IMR-90 (cell line): ENCODE data around the gene SEC24D. TPM values are rescaled to one million over a fixed set of nuclear protein-coding genes. Genes with fewer than 3 reads are reported as not detected.

ENCODE experiments used
- ATAC-seq: fragments of 200-7000 bp; cut with Tn5 transposase; 2 replicates; pipeline ENCODE4 v1.9.1; 2020; ENCODE audit warnings: low read depth, mild to moderate bottlenecking, moderate library complexity
- BruUV-seq: library from RNA; stranded (reverse); fragments of 400-500 nt; replicated peaks from 2 replicates; lab custom pipeline; 2021; lab: Mats Ljungman, UMichigan
- CTCF ChIA-PET: fragments of 300-600 bp; formaldehyde crosslinking; extraction: SDS; loops from one replicate; lab custom pipeline; 2021; ENCODE audit warnings: antibody characterized with exemption; lab: Yijun Ruan, JAX
- POLR2A ChIA-PET: fragments of 300-600 bp; sonication (Branson Sonifier 250); formaldehyde crosslinking; loops from one replicate; lab custom pipeline; 2022; ENCODE audit warnings: antibody characterized with exemption; ENCODE audit not compliant: unreplicated experiment; lab: Charles Lee
- DNase-seq: peaks from one replicate; pipeline ENCODE4 v3.0.0; 2013
- H2AFZ ChIP-seq: replicated peaks from 2 replicates; pipeline ENCODE3; 2013; ENCODE audit warnings: low read length, mild to moderate bottlenecking; ENCODE audit not compliant: poor library complexity
- H2AK5ac ChIP-seq: 2 replicates; pipeline ENCODE4 v1.6.1; 2013; ENCODE audit warnings: low read depth, low read length, inconsistent platforms
- H2AK9ac ChIP-seq: replicated peaks from 2 replicates; pipeline ENCODE3; 2013; ENCODE audit warnings: mild to moderate bottlenecking, low read depth, low read length, moderate library complexity; ENCODE audit not compliant: poor library complexity
- H2BK120ac ChIP-seq: 2 replicates; pipeline ENCODE4 v1.6.1; 2013; ENCODE audit warnings: low read depth, low read length, inconsistent platforms
- H2BK15ac ChIP-seq: 3 replicates; pipeline ENCODE4 v1.6.1; 2013; ENCODE audit warnings: low read depth, low read length, inconsistent platforms
- H2BK20ac ChIP-seq: 2 replicates; pipeline ENCODE4 v1.6.1; 2013; ENCODE audit warnings: low read depth, mild to moderate bottlenecking, inconsistent platforms, low read length, moderate library complexity
- H2BK5ac ChIP-seq: 2 replicates; pipeline ENCODE4 v1.6.1; 2013; ENCODE audit warnings: mild to moderate bottlenecking, low read depth, low read length, inconsistent platforms; ENCODE audit not compliant: poor library complexity, severe bottlenecking
- H3K14ac ChIP-seq: replicated peaks from 2 replicates; pipeline ENCODE4 v1.6.1; 2013; ENCODE audit warnings: low read depth, low read length, inconsistent platforms
- H3K18ac ChIP-seq: 2 replicates; pipeline ENCODE4 v1.6.1; 2013; ENCODE audit warnings: low read depth, low read length, control low read depth
- H3K23ac ChIP-seq: 2 replicates; pipeline ENCODE4 v1.6.1; 2013; ENCODE audit warnings: low read depth, low read length, inconsistent platforms
- H3K27ac ChIP-seq: 2 replicates; pipeline ENCODE4 v1.5.1; 2013; ENCODE audit warnings: mild to moderate bottlenecking, control low read depth, low read length; ENCODE audit not compliant: insufficient read depth
- H3K27me3 ChIP-seq: 2 replicates; pipeline ENCODE4 v1.6.1; 2013; ENCODE audit warnings: low read length; ENCODE audit not compliant: control insufficient read depth, insufficient read depth
- H3K36me3 ChIP-seq: 2 replicates; pipeline ENCODE4 v1.6.1; 2013; ENCODE audit warnings: low read length, mixed read lengths; ENCODE audit not compliant: control insufficient read depth, insufficient read depth
- H3K4ac ChIP-seq: 2 replicates; pipeline ENCODE4 v1.6.1; 2013; ENCODE audit warnings: low read depth, low read length, inconsistent platforms
- H3K4me1 ChIP-seq: 2 replicates; pipeline ENCODE4 v1.6.1; 2013; ENCODE audit warnings: low read length, mixed read lengths; ENCODE audit not compliant: control insufficient read depth, insufficient read depth
- H3K4me2 ChIP-seq: 2 replicates; pipeline ENCODE4 v1.6.1; 2013; ENCODE audit warnings: low read depth, mild to moderate bottlenecking, control low read depth, low read length, moderate library complexity
- H3K4me3 ChIP-seq: 2 replicates; pipeline ENCODE4 v1.5.1; 2013; ENCODE audit warnings: low read depth, mild to moderate bottlenecking, control low read depth, low read length, moderate library complexity; ENCODE audit not compliant: insufficient read depth
- H3K56ac ChIP-seq: 2 replicates; pipeline ENCODE4 v1.6.1; 2013; ENCODE audit warnings: low read length, inconsistent platforms; ENCODE audit not compliant: insufficient read depth; ENCODE audit errors: extremely low read depth
- H3K79me1 ChIP-seq, 2 experiments: 2 replicates each; pipeline ENCODE4 v1.6.1; 2013; ENCODE audit warnings: low read length in 2 of 2, inconsistent platforms in 1 of 2, low read depth in 1 of 2
- H3K9ac ChIP-seq: 2 replicates; pipeline ENCODE4 v1.6.1; 2013; ENCODE audit warnings: low read depth, low read length, control low read depth
- H3K9me1 ChIP-seq: 2 replicates; pipeline ENCODE4 v1.6.1; 2013; ENCODE audit warnings: low read length, inconsistent platforms; ENCODE audit not compliant: insufficient read depth
- H3K9me3 ChIP-seq: 2 replicates; pipeline ENCODE4 v1.6.1; 2013; ENCODE audit warnings: low read length; ENCODE audit not compliant: control insufficient read depth, insufficient read depth
- H4K20me1 ChIP-seq: 2 replicates; pipeline ENCODE4 v1.6.1; 2013; ENCODE audit warnings: low read length, inconsistent platforms; ENCODE audit not compliant: insufficient read depth
- H4K5ac ChIP-seq: 2 replicates; pipeline ENCODE4 v1.6.1; 2013; ENCODE audit warnings: mild to moderate bottlenecking, low read depth, low read length, control low read depth
- H4K8ac ChIP-seq, 2 experiments: 2 replicates each; pipeline ENCODE4 v1.6.1; 2013; ENCODE audit warnings: low read depth in 2 of 2, low read length in 2 of 2, control low read depth in 1 of 2, inconsistent platforms in 1 of 2
- H4K91ac ChIP-seq: 2 replicates; pipeline ENCODE4 v1.6.1; 2013; ENCODE audit warnings: low read depth, low read length, inconsistent platforms; ENCODE audit not compliant: insufficient read depth
- CEBPB ChIP-seq: IDR thresholded peaks from 2 replicates; pipeline ENCODE4 v1.6.1; 2012; ENCODE audit warnings: low read depth, low read length, improper control_type of control experiment
- CHD1 ChIP-seq: IDR thresholded peaks from 2 replicates; pipeline ENCODE4 v1.6.1; 2012; ENCODE audit warnings: low read depth, low read length, improper control_type of control experiment
- MAZ ChIP-seq: IDR thresholded peaks from 2 replicates; pipeline ENCODE4 v1.6.1; 2012; ENCODE audit warnings: low read depth, mild to moderate bottlenecking, low read length, improper control_type of control experiment, moderate library complexity, borderline replicate concordance
- NFE2L2 ChIP-seq: fragments of 150-350 bp; IDR thresholded peaks from 2 replicates; pipeline ENCODE4 v1.6.1; 2016; ENCODE audit warnings: low read depth, mild to moderate bottlenecking, low read length
- RCOR1 ChIP-seq: IDR thresholded peaks from 2 replicates; pipeline ENCODE4 v1.6.1; 2012; ENCODE audit warnings: mild to moderate bottlenecking, low read length, improper control_type of control experiment; ENCODE audit not compliant: insufficient replicate concordance
- RFX5 ChIP-seq: IDR thresholded peaks from 2 replicates; pipeline ENCODE4 v1.8.0; 2012; ENCODE audit warnings: low read depth, mild to moderate bottlenecking, low read length, moderate library complexity
- WGBS, 2 experiments: methylation state at CpG; one replicate each; pipeline versions ENCODE4 v1.1.5 to v1.1.7; 2013; ENCODE audit warnings: missing lambda C conversion rate in 2 of 2; ENCODE audit not compliant: insufficient read length in 1 of 2; ENCODE audit errors: extremely low coverage in 2 of 2; 5-methylcytosine and 5-hydroxymethylcytosine counted together
- dilution Hi-C: fragments of 300-500 bp; cut with HindIII; formaldehyde crosslinking; loops from one replicate; pipeline ENCODE4 v1.14.3; 2018; ENCODE audit warnings: low sequenced_read_pairs; ENCODE audit not compliant: unreplicated experiment
- in situ Hi-C: fragments of 300-500 bp; cut with MboI; formaldehyde crosslinking; loops from 3 replicates; pipeline ENCODE4 v1.14.3; 2019; ENCODE audit warnings: low sequenced_read_pairs, inconsistent platforms, mixed read lengths
- intact Hi-C: fragments of 100-400 bp; cut with micrococcal nuclease; formaldehyde crosslinking; loops from 2 replicates; pipeline ENCODE4 v1.10.0; 2022
- polyA plus RNA-seq, 3 experiments: library from polyadenylated mRNA; depleted of rRNA; stranded (reverse); fragments of >200 nt; gene quantifications; 2 replicates each; pipeline ENCODE4 v1.2.3, GENCODE V29; 2012; ENCODE audit warnings: low replicate concordance in 1 of 3
- total RNA-seq: library from RNA; depleted of rRNA; stranded (reverse); fragments of >200 nt; gene quantifications from 2 replicates; pipeline ENCODE4 v1.2.3, GENCODE V29; 2012
- TF ChIP-seq, protein P1 (sequence below): conservative IDR thresholded peaks from 2 replicates; pipeline ENCODE4 v1.5.1; 2012; ENCODE audit warnings: mild to moderate bottlenecking, low read depth, low read length, improper control_type of control experiment

Gene SEC24D
- total and polyA plus RNA-seq, 2 of the 4 experiments (the other 2 are of a cell fraction) = 93.2 to 111 TPM

DNA sequence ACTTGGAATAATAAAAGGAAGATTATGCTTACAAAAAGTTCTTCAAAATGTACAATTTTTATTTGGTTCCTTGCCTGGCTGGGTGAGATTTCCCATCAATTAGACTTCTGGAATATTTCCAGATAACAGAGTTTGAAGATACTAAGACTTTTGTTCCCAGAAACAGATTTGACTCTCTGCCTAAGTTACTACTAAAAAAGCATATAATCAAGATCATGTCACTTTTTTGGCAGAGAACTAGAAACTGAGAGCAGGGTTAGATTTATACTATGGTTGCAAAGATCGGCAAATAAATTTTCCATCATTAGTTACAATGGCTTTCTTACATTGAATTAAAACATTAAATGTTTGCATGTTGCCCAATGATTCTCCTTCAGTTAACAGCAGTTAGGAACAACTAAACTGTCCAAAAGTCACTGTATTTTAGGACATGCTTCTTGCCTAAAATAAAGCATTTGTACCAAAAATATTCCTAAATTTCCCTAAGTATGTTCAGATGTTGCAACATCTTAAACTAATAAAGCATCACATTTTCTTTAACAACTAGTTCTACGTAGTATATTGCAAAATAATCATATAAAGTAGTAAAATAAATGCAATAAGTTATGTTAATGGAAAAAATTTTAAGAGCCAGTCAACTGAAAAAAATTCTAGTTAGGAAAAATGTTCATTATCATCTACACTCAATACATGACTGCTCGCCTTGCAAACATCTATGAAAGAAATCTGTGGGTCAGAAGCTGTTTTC is 73.0 kb downstream of the SEC24D start:
- Histone ChIP-seq H2AFZ (no peak overlapping the region), H3K9me3 (no peaks in the 10 kb centered on the region), H4K5ac (peak overlapping the region; percentile 54; the same call in 1 of the 2 replicates), H3K9ac (no peak overlapping the region), H3K4me1 (peaks cover 22% of the 10 kb centered on the region), H2BK120ac (no peak overlapping the region), H2BK20ac (no peak overlapping the region), H3K27ac (peak overlapping the region; percentile 37; the same call in 1 of the 2 replicates), H2BK15ac (no peak overlapping the region), H3K27me3 (no peaks in the 10 kb centered on the region), H4K91ac (no peak overlapping the region), H3K18ac (peak overlapping the region; percentile 50), H3K9me1 (peaks cover 22% of the 10 kb centered on the region), H3K23ac (no peak overlapping the region), H2BK5ac (peak overlapping the region; percentile 71), H4K20me1 (peaks cover 28% of the 10 kb centered on the region), H2AK9ac (no peak overlapping the region), H4K8ac (peak overlapping the region in 1 of 2 experiments; percentile 25; a peak in 1 of 4 replicates), H3K4me3 (no peak overlapping the region), H2AK5ac (no peak overlapping the region), H3K56ac (no peak overlapping the region), H3K4me2 (no peak overlapping the region; the same call in 1 of the 2 replicates), H3K36me3 (peaks cover 31% of the 10 kb centered on the region), H3K79me1 (peaks cover 47 to 59% of the 10 kb centered on the region in 2 experiments), H3K4ac (no peak overlapping the region), H3K14ac (peak overlapping the region; percentile 39; the same call in 1 of the 2 replicates)
- TSS peak; percentile 6 for BruUV-seq
- intact Hi-C loops = no loop called here
- dilution Hi-C loops = no loop called here
- in situ Hi-C loops = loop anchor here (10.0 kb wide), 1 partner anchor 132 kb away; no protein-coding TSS in a partner anchor
- ChIA-PET CTCF (no interaction called here), POLR2A (no interaction called here)
- no CpG with 5 or more reads among the region's 3 CpGs for WGBS, 2 experiments
- ATAC-seq = no peak
- DNase-seq = no peak
- no peak for TF ChIP-seq RFX5
- TF ChIP-seq CHD1 = no peak
- TF ChIP-seq CEBPB = peak; percentile 63; the same call in 1 of the 2 replicates
- TF ChIP-seq, protein P1, sequence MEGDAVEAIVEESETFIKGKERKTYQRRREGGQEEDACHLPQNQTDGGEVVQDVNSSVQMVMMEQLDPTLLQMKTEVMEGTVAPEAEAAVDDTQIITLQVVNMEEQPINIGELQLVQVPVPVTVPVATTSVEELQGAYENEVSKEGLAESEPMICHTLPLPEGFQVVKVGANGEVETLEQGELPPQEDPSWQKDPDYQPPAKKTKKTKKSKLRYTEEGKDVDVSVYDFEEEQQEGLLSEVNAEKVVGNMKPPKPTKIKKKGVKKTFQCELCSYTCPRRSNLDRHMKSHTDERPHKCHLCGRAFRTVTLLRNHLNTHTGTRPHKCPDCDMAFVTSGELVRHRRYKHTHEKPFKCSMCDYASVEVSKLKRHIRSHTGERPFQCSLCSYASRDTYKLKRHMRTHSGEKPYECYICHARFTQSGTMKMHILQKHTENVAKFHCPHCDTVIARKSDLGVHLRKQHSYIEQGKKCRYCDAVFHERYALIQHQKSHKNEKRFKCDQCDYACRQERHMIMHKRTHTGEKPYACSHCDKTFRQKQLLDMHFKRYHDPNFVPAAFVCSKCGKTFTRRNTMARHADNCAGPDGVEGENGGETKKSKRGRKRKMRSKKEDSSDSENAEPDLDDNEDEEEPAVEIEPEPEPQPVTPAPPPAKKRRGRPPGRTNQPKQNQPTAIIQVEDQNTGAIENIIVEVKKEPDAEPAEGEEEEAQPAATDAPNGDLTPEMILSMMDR = no peak
- no peak for TF ChIP-seq RCOR1
- no peak for TF ChIP-seq NFE2L2
- no peak for TF ChIP-seq MAZ
